Smooth muscle cell (in vitro differentiated cells): Measurements from ENCODE around the gene MYEF2. TPM values are rescaled to one million over a fixed set of nuclear protein-coding genes. Genes with fewer than 3 reads are reported as not detected.

Source experiments
- DNase-seq: peaks from one replicate; lab custom pipeline; 2025; ENCODE audit not compliant: unreplicated experiment; lab: John Stamatoyannopoulos, UW
- H2AFZ ChIP-seq: fragments of 200-600 bp; sonication (generic); 2 replicates; pipeline ENCODE4 v1.6.0; 2016; ENCODE audit warnings: antibody characterized with exemption, low read depth, mild to moderate bottlenecking
- H3F3A ChIP-seq: fragments of 200-600 bp; sonication (generic); 2 replicates; pipeline ENCODE4 v1.6.0; 2017; ENCODE audit warnings: antibody characterized with exemption, low read depth
- H3K27ac ChIP-seq: fragments of 200-600 bp; sonication (generic); 2 replicates; pipeline ENCODE4 v1.5.1; 2016; ENCODE audit warnings: low read depth, mild to moderate bottlenecking
- H3K27me3 ChIP-seq: fragments of 200-600 bp; sonication (generic); 2 replicates; pipeline ENCODE4 v1.6.1; 2016; ENCODE audit warnings: low read depth, mild to moderate bottlenecking
- H3K36me3 ChIP-seq: fragments of 200-600 bp; sonication (generic); 2 replicates; pipeline ENCODE4 v1.5.1; 2016; ENCODE audit warnings: low read depth
- H3K4me1 ChIP-seq: fragments of 200-600 bp; sonication (generic); 2 replicates; pipeline ENCODE4 v1.5.1; 2016; ENCODE audit warnings: low read depth
- H3K4me2 ChIP-seq: fragments of 200-600 bp; sonication (generic); 2 replicates; pipeline ENCODE4 v1.6.0; 2016; ENCODE audit warnings: mild to moderate bottlenecking
- H3K4me3 ChIP-seq: fragments of 200-600 bp; sonication (generic); 2 replicates; pipeline ENCODE4 v1.5.1; 2016; ENCODE audit warnings: mild to moderate bottlenecking
- H3K79me2 ChIP-seq: fragments of 200-600 bp; sonication (generic); 2 replicates; pipeline ENCODE4 v1.6.0; 2016; ENCODE audit warnings: low read depth, mild to moderate bottlenecking
- H3K9ac ChIP-seq: fragments of 200-600 bp; sonication (generic); 2 replicates; pipeline ENCODE4 v1.6.0; 2016; ENCODE audit warnings: low read depth
- H3K9me3 ChIP-seq: fragments of 200-600 bp; sonication (generic); replicated peaks from 2 replicates; pipeline ENCODE4 v1.5.1; 2016; ENCODE audit warnings: low read depth
- H4K20me1 ChIP-seq: fragments of 200-600 bp; sonication (generic); 2 replicates; pipeline ENCODE4 v1.6.0; 2016; ENCODE audit warnings: low read depth
- CTCF ChIP-seq: fragments of 200-600 bp; sonication (generic); IDR thresholded peaks from 2 replicates; pipeline ENCODE4 v1.5.1; 2017; ENCODE audit warnings: borderline replicate concordance, mild to moderate bottlenecking, antibody characterized with exemption; ENCODE audit not compliant: insufficient read depth, poor library complexity, severe bottlenecking
- WGBS: methylation state at CpG from one replicate; pipeline ENCODE4 v1.1.7; 2016; ENCODE audit warnings: low lambda C conversion rate; 5-methylcytosine and 5-hydroxymethylcytosine counted together
- polyA plus RNA-seq: library from polyadenylated mRNA; unstranded; fragments of >200 nt; fragmentation: Nextera tagmentation; extraction: Ambion mirVana; gene quantifications from 2 replicates; pipeline ENCODE4 v1.2.1, GENCODE V29; 2016
- total RNA-seq: library from RNA; depleted of rRNA; stranded (reverse); fragments of >200 nt; gene quantifications from 2 replicates; pipeline ENCODE4 v1.2.3, GENCODE V29; 2014

Gene MYEF2
- total and polyA plus RNA-seq, 2 experiments from 2014 or later: 0.56 to 13.9 TPM

GRCh38 chr15:48120745-48121144 is 57.4 kb downstream of the MYEF2 start, which contains the start of gene SLC24A5:
Gene SLC24A5, plus strand, starts transcription at chr15:48120990. Its CDS starts 55 bp downstream, at chr15:48121045.
- no peak for DNase-seq
- Histone ChIP-seq H3K4me2 (no peak within 1 kb of the TSS), H3K36me3 (no peaks in the 10 kb centered on the region), H3F3A (no peaks in the 10 kb centered on the region), H3K9me3 (no peaks in the 10 kb centered on the region), H4K20me1 (no peaks in the 10 kb centered on the region), H3K79me2 (no peaks in the 10 kb centered on the region), H3K27ac (no peak within 1 kb of the TSS), H3K4me1 (no peaks in the 10 kb centered on the region), H3K9ac (no peak within 1 kb of the TSS), H3K27me3 (peaks cover 6% of the 10 kb centered on the region), H2AFZ (no peak within 1 kb of the TSS), H3K4me3 (no peak within 1 kb of the TSS)
- WGBS: 88% methylated on average over 6 of the region's 6 CpGs
- TF ChIP-seq CTCF: no peak

- DNase-seq: no peak
- no peak overlapping the region for H3K9ac ChIP-seq
- 76% methylated on average over 5 of the region's 5 CpGs for WGBS
- H3K4me2 ChIP-seq: no peak overlapping the region
- no peaks in the 10 kb centered on the region for H3K4me1 ChIP-seq
- no peaks in the 10 kb centered on the region for H3K9me3 ChIP-seq
- H4K20me1 ChIP-seq: no peaks in the 10 kb centered on the region
- no peak overlapping the region for H2AFZ ChIP-seq
- H3K79me2 ChIP-seq: no peaks in the 10 kb centered on the region
- TF ChIP-seq CTCF: no peak
- no peaks in the 10 kb centered on the region for H3F3A ChIP-seq
- H3K27ac ChIP-seq: no peak overlapping the region
- no peaks in the 10 kb centered on the region for H3K36me3 ChIP-seq
- H3K27me3 ChIP-seq: peaks cover 8% of the 10 kb centered on the region
- no peak overlapping the region for H3K4me3 ChIP-seq
Measured at GRCh38 chr15:48119277-48119676, 58.8 kb downstream of the MYEF2 start.

- 36% methylated on average over 6 of the region's 6 CpGs for WGBS
- no peak for DNase-seq
- Histone ChIP-seq H3K36me3 (no peaks in the 10 kb centered on the region), H3K4me1 (no peaks in the 10 kb centered on the region), H3F3A (no peaks in the 10 kb centered on the region), H3K79me2 (no peaks in the 10 kb centered on the region), H2AFZ (no peak overlapping the region), H3K9me3 (no peaks in the 10 kb centered on the region), H3K27me3 (peaks cover 8% of the 10 kb centered on the region), H3K4me2 (no peak overlapping the region), H4K20me1 (no peaks in the 10 kb centered on the region), H3K9ac (no peak overlapping the region), H3K27ac (no peak overlapping the region), H3K4me3 (no peak overlapping the region)
- no peak for TF ChIP-seq CTCF
Measured at GRCh38 chr15:48112242-48112641, 65.9 kb downstream of the MYEF2 start.

- H2AFZ ChIP-seq: no peak overlapping the region
- TF ChIP-seq CTCF: peak; percentile 7
- H3K27ac ChIP-seq: no peak overlapping the region
- H3K27me3 ChIP-seq: peaks cover 19% of the 10 kb centered on the region
- no peak overlapping the region for H3K4me3 ChIP-seq
- H3K9me3 ChIP-seq: no peaks in the 10 kb centered on the region
- H3K36me3 ChIP-seq: no peaks in the 10 kb centered on the region
- H3F3A ChIP-seq: no peaks in the 10 kb centered on the region
- H3K4me1 ChIP-seq: no peaks in the 10 kb centered on the region
- WGBS: 76% methylated on average over 5 of the region's 5 CpGs
- H3K79me2 ChIP-seq: no peaks in the 10 kb centered on the region
- H3K9ac ChIP-seq: no peak overlapping the region
- H3K4me2 ChIP-seq: no peak overlapping the region
- no peaks in the 10 kb centered on the region for H4K20me1 ChIP-seq
- DNase-seq: no peak
Measured at GRCh38 chr15:48109856-48110531, 68.1 kb downstream of the MYEF2 start.
